ENCODE measurements around the gene GLB1L.

GRCh38 chr2:219285373-219285735 is 40.1 kb upstream of the GLB1L start:
- no peak for TF ChIP-seq POLR2A (IDR thresholded peaks at IDR 0.05)
- TF ChIP-seq CTCF (IDR thresholded peaks at IDR 0.05): no peak
- TF ChIP-seq EP300 (IDR thresholded peaks at IDR 0.05): no peak
- TF ChIP-seq POLR2AphosphoS5 (IDR thresholded peaks at IDR 0.05): no peak
